GM12878 (cell line): ENCODE results near the gene ASAP2. TPM values are rescaled to one million over a fixed set of nuclear protein-coding genes. Genes with fewer than 3 reads are reported as not detected.

Experiments used
- ATAC-seq: fragments of 200-7000 bp; cut with Tn5 transposase; 3 replicates; pipeline ENCODE4 v1.9.1; 2020; ENCODE audit warnings: mild to moderate bottlenecking, moderate library complexity
- BruUV-seq: library from RNA; stranded (reverse); fragments of 400-500 nt; replicated peaks from 2 replicates; lab custom pipeline; 2021; lab: Mats Ljungman, UMichigan
- CTCF ChIA-PET: fragments of 300-600 bp; sonication (Branson Sonifier 250); formaldehyde crosslinking; extraction: SDS; loops from one replicate; lab custom pipeline; 2021; ENCODE audit warnings: inconsistent platforms; lab: Yijun Ruan, JAX
- POLR2A ChIA-PET: fragments of 350-600 bp; formaldehyde crosslinking; extraction: SDS; loops from one replicate; lab custom pipeline; 2021; ENCODE audit warnings: inconsistent platforms; lab: Charles Lee
- RAD21 ChIA-PET: fragments of 300-600 bp; sonication (Branson Sonifier 250); formaldehyde crosslinking; loops from one replicate; lab custom pipeline; 2023; ENCODE audit warnings: antibody characterized with exemption; ENCODE audit not compliant: unreplicated experiment; lab: Charles Lee
- SMC1A ChIA-PET: fragments of 300-600 bp; sonication (Branson Sonifier 250); formaldehyde crosslinking; loops from one replicate; lab custom pipeline; 2023; ENCODE audit not compliant: unreplicated experiment, uncharacterized antibody; lab: Charles Lee
- DNase-seq: peaks from one replicate; pipeline ENCODE4 v3.0.0-alpha.2; 2011; ENCODE audit warnings: low read depth, low spot score
- FAIRE-seq: peaks from 3 replicates; lab custom pipeline; 2011; peaks lifted over from hg19 to GRCh38; lab: Jason Lieb, UNC
- H2AFZ ChIP-seq: 2 replicates; pipeline ENCODE4 v1.6.0; 2011; ENCODE audit warnings: low read depth, low read length, control low read depth; ENCODE audit not compliant: control insufficient read depth
- H3K27ac ChIP-seq: 2 replicates; pipeline ENCODE4 v1.5.1; 2011; ENCODE audit warnings: control low read depth; ENCODE audit not compliant: control insufficient read depth, insufficient read depth
- H3K27me3 ChIP-seq, 2 experiments: replicated peaks in 1 of 2; 2 replicates each; pipeline versions ENCODE4 v1.6.0 to v1.6.1; 2011; ENCODE audit warnings: low read length in 1 of 2; ENCODE audit not compliant: control insufficient read depth in 2 of 2, insufficient read depth in 2 of 2
- H3K36me3 ChIP-seq, 2 experiments: 2 replicates each; pipeline ENCODE4 v1.5.1; 2011; ENCODE audit warnings: low read length in 1 of 2; ENCODE audit not compliant: control insufficient read depth in 2 of 2, insufficient read depth in 2 of 2
- H3K4me1 ChIP-seq: 2 replicates; pipeline ENCODE4 v1.6.1; 2011; ENCODE audit warnings: mild to moderate bottlenecking, low read length, moderate library complexity, mixed read lengths; ENCODE audit not compliant: control insufficient read depth, insufficient read depth
- H3K4me2 ChIP-seq: 2 replicates; pipeline ENCODE4 v1.6.0; 2011; ENCODE audit warnings: control low read depth; ENCODE audit not compliant: control insufficient read depth, insufficient read depth
- H3K4me3 ChIP-seq: fragments of 200-600 bp; sonication (generic); 2 replicates; pipeline ENCODE4 v1.5.1; 2016
- H3K79me2 ChIP-seq: 2 replicates; pipeline ENCODE4 v1.6.0; 2011; ENCODE audit warnings: low read length; ENCODE audit not compliant: control insufficient read depth, insufficient read depth
- H3K9ac ChIP-seq: 2 replicates; pipeline ENCODE4 v1.8.0; 2011; ENCODE audit warnings: low read length, control low read depth, mixed read lengths; ENCODE audit not compliant: control insufficient read depth, insufficient read depth
- H3K9me3 ChIP-seq: replicated peaks from 3 replicates; pipeline ENCODE4 v1.5.1; 2011; ENCODE audit warnings: mild to moderate bottlenecking, low read length; ENCODE audit not compliant: control insufficient read depth, insufficient read depth
- H4K20me1 ChIP-seq: 2 replicates; pipeline ENCODE4 v1.6.0; 2011; ENCODE audit not compliant: control insufficient read depth, insufficient read depth
- CBX3 ChIP-seq: fragments of 200-600 bp; sonication (generic); IDR thresholded peaks from 2 replicates; pipeline ENCODE4 v1.6.1; 2016; ENCODE audit warnings: low read depth, borderline replicate concordance
- CUX1 ChIP-seq: IDR thresholded peaks from 2 replicates; pipeline ENCODE4 v1.6.1; 2012; ENCODE audit warnings: improper control_type of control experiment, low read depth, low read length; ENCODE audit not compliant: insufficient replicate concordance
- HCFC1 ChIP-seq: fragments of 150-350 bp; IDR thresholded peaks from 2 replicates; pipeline ENCODE4 v1.6.1; 2014; ENCODE audit warnings: low read length
- HSF1 ChIP-seq: fragments of 150-350 bp; IDR thresholded peaks from 2 replicates; pipeline ENCODE4 v1.6.1; 2014; ENCODE audit warnings: mild to moderate bottlenecking, low read depth, low read length
- MEF2B ChIP-seq: fragments of 450-650 bp; IDR thresholded peaks from 2 replicates; pipeline ENCODE4 v1.6.1; 2018; ENCODE audit warnings: mild to moderate bottlenecking, moderate library complexity; ENCODE audit not compliant: partially characterized antibody, poor library complexity, severe bottlenecking
- MTA2 ChIP-seq: fragments of 450-650 bp; IDR thresholded peaks from 2 replicates; pipeline ENCODE4 v1.6.1; 2016; ENCODE audit warnings: low read depth, mild to moderate bottlenecking, moderate library complexity
- MTA3 ChIP-seq: IDR thresholded peaks from 2 replicates; pipeline ENCODE4 v1.6.1; 2012; ENCODE audit warnings: low read length, inconsistent platforms, borderline replicate concordance
- MXI1 ChIP-seq: fragments of 150-350 bp; IDR thresholded peaks from 2 replicates; pipeline ENCODE4 v1.6.1; 2011; ENCODE audit warnings: low read depth, mild to moderate bottlenecking, inconsistent platforms, low read length, improper control_type of control experiment
- RFX5 ChIP-seq: IDR thresholded peaks from 2 replicates; pipeline ENCODE4 v1.6.1; 2011; ENCODE audit warnings: low read depth, low read length, improper control_type of control experiment
- SMARCA5 ChIP-seq: fragments of 450-650 bp; IDR thresholded peaks from 2 replicates; pipeline ENCODE4 v1.6.1; 2017; ENCODE audit warnings: mild to moderate bottlenecking
- TCF12 ChIP-seq: IDR thresholded peaks from 2 replicates; pipeline ENCODE4 v1.6.1; 2011; ENCODE audit warnings: low read depth, mild to moderate bottlenecking, low read length
- WGBS: methylation state at CpG from one replicate; pipeline ENCODE4 v1.1.6; 2016; ENCODE audit warnings: low lambda C conversion rate; ENCODE audit not compliant: insufficient replicate concordance, insufficient coverage; ENCODE audit errors: missing lambda C conversion rate; 5-methylcytosine and 5-hydroxymethylcytosine counted together
- in situ Hi-C: fragments of 300-500 bp; cut with MboI; formaldehyde crosslinking; loops from 9 replicates; pipeline ENCODE4 v1.14.3; 2018; ENCODE audit warnings: mixed read lengths
- intact Hi-C: fragments of 100-400 bp; cut with micrococcal nuclease; formaldehyde crosslinking; loops from one replicate; pipeline ENCODE4 v1.14.2; 2022; ENCODE audit not compliant: unreplicated experiment
- polyA plus RNA-seq, 11 experiments: library from polyadenylated mRNA; depleted of rRNA in 4 of 11; unstranded in 6 of 11; stranded (reverse) in 5 of 11; fragments of >200 nt; fragmentation: Nextera tagmentation in 4 of 11; fragmentation: Illumina TruSeq in 1 of 11; extraction: Ambion mirVana in 4 of 11; extraction: Trizol in 1 of 11; gene quantifications; 1 replicate in 1 of 11; 2 replicates in 10 of 11; pipeline versions ENCODE4 v1.2.1 to v1.2.3, GENCODE V29; 2011 to 2016; ENCODE audit warnings: inconsistent platforms in 2 of 11, missing spikeins in 2 of 11, low read depth in 1 of 11
- total RNA-seq, 4 experiments: library from RNA; depleted of rRNA in 3 of 4; stranded (reverse); fragments of >200 nt in 3 of 4; fragmentation: Illumina TruSeq in 1 of 4; extraction: Trizol in 1 of 4; gene quantifications; 2 replicates each; pipeline versions ENCODE4 v1.2.1 to v1.2.3, GENCODE V29; 2013 to 2021

Gene ASAP2
- total and polyA plus RNA-seq, 10 of the 15 experiments (the other 5 are each of a cell fraction or from before 2014, with no cell fraction given), result 0.05 to 0.27 (median 0.07) TPM; not detected in 4

- TF ChIP-seq CUX1, result no peak
- no peak for TF ChIP-seq HCFC1
These were observed 81.6 kb downstream of the ASAP2 start (continued) for GRCh38 chr2:9288233-9288632.

- Histone ChIP-seq H3K27ac (no peak overlapping the region), H4K20me1 (no peaks in the 10 kb centered on the region), H2AFZ (no peak overlapping the region), H3K9ac (no peak overlapping the region), H3K27me3 (0 out of 4 replicates have a peak, but pooled peaks cover 2 to 3% of the 10 kb centered on the region in 2 experiments), H3K79me2 (no peaks in the 10 kb centered on the region), H3K4me2 (no peak overlapping the region), H3K36me3 (no peaks in the 10 kb centered on the region), H3K9me3 (no peaks in the 10 kb centered on the region), H3K4me3 (no peak overlapping the region), H3K4me1 (no peaks in the 10 kb centered on the region)
- 47% methylated on average over 5 of the region's 5 CpGs for WGBS
- DNase-seq, result no peak
- intact Hi-C loops (no loop called here), in situ Hi-C loops (no loop called here)
- SMC1A ChIA-PET, result no interaction called here
- no peak for TF ChIP-seq CBX3
- TF ChIP-seq MTA3, result no peak
- TF ChIP-seq MTA2, result no peak
- TF ChIP-seq RFX5, result no peak
- no peak for TF ChIP-seq MXI1
- TF ChIP-seq HSF1, result no peak
- TF ChIP-seq MEF2B, result no peak
- TF ChIP-seq SMARCA5, result no peak
- no peak for TF ChIP-seq TCF12
- no peak for ATAC-seq
- POLR2A ChIA-PET, result no interaction called here
- FAIRE-seq, result no peak
- CTCF ChIA-PET, result no interaction called here
- BruUV-seq, result no TSS peak
- RAD21 ChIA-PET, result no interaction called here
These were observed 82.2 kb downstream of the ASAP2 start for GRCh38 chr2:9288681-9289338.
